ENCODE measurements around the gene IPCEF1. TPM values are rescaled to one million over a fixed set of nuclear protein-coding genes. Genes with fewer than 3 reads are reported as not detected.

The IPCEF1 gene
- total RNA-seq, 1 experiment from 2014 or later: 0.28 TPM

DNA sequence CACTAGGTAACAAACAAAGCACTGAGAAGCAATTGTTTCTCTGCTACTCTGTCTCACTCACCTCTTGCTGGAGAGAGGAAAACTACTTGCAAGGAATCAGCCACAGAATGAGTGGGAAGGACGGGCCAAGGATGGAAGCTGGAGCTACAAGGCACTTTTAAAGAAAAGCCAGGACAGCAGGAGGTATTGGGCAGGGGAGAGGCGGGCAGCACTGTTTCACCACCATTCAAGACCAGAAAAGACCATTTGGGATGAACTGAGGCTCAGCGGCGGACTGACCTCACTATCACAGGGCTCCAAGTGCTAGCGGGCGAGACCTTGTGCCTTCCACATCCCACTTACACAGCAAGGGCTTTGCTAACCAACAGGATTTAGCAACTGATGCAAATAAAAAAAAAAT, 137.4 kb downstream of the IPCEF1 start:
- H3K27me3 ChIP-seq (ENCODE audit: control insufficient read depth, insufficient read depth, low read length): peaks cover 5% of the 10 kb centered on the region; the same call in 1 of the 2 replicates
- ATAC-seq: no peak
- BruUV-seq (replicated peaks): no TSS peak
- intact Hi-C loops (cut with micrococcal nuclease; ENCODE audit: unreplicated experiment): no loop called here
- H3K4me3 ChIP-seq (ENCODE audit: low read depth in 2 of 2, low read length in 2 of 2): no peak overlapping the region
- no peaks in the 10 kb centered on the region for H3K4me1 ChIP-seq (ENCODE audit: control insufficient read depth, insufficient read depth, low read length)
- H3K36me3 ChIP-seq (ENCODE audit: control insufficient read depth, insufficient read depth, low read length): no peaks in the 10 kb centered on the region
- H3K27ac ChIP-seq (ENCODE audit: low read length): no peak overlapping the region
- TF ChIP-seq, protein P1, sequence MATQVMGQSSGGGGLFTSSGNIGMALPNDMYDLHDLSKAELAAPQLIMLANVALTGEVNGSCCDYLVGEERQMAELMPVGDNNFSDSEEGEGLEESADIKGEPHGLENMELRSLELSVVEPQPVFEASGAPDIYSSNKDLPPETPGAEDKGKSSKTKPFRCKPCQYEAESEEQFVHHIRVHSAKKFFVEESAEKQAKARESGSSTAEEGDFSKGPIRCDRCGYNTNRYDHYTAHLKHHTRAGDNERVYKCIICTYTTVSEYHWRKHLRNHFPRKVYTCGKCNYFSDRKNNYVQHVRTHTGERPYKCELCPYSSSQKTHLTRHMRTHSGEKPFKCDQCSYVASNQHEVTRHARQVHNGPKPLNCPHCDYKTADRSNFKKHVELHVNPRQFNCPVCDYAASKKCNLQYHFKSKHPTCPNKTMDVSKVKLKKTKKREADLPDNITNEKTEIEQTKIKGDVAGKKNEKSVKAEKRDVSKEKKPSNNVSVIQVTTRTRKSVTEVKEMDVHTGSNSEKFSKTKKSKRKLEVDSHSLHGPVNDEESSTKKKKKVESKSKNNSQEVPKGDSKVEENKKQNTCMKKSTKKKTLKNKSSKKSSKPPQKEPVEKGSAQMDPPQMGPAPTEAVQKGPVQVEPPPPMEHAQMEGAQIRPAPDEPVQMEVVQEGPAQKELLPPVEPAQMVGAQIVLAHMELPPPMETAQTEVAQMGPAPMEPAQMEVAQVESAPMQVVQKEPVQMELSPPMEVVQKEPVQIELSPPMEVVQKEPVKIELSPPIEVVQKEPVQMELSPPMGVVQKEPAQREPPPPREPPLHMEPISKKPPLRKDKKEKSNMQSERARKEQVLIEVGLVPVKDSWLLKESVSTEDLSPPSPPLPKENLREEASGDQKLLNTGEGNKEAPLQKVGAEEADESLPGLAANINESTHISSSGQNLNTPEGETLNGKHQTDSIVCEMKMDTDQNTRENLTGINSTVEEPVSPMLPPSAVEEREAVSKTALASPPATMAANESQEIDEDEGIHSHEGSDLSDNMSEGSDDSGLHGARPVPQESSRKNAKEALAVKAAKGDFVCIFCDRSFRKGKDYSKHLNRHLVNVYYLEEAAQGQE (IDR thresholded peaks at IDR 0.05; ENCODE audit: insufficient read depth in 1 of 2, low read depth in 2 of 2, low read length in 1 of 2): no peak
- no peak for TF ChIP-seq SIN3A (IDR thresholded peaks at IDR 0.05; ENCODE audit: borderline replicate concordance, insufficient read depth, low read depth, low read length)
- TF ChIP-seq POLR2AphosphoS5 (IDR thresholded peaks at IDR 0.05; ENCODE audit: low read depth, low read length): no peak
- no peak for TF ChIP-seq TCF7L2 (IDR thresholded peaks at IDR 0.05; ENCODE audit: low read depth, low read length)
- TF ChIP-seq, protein P2, sequence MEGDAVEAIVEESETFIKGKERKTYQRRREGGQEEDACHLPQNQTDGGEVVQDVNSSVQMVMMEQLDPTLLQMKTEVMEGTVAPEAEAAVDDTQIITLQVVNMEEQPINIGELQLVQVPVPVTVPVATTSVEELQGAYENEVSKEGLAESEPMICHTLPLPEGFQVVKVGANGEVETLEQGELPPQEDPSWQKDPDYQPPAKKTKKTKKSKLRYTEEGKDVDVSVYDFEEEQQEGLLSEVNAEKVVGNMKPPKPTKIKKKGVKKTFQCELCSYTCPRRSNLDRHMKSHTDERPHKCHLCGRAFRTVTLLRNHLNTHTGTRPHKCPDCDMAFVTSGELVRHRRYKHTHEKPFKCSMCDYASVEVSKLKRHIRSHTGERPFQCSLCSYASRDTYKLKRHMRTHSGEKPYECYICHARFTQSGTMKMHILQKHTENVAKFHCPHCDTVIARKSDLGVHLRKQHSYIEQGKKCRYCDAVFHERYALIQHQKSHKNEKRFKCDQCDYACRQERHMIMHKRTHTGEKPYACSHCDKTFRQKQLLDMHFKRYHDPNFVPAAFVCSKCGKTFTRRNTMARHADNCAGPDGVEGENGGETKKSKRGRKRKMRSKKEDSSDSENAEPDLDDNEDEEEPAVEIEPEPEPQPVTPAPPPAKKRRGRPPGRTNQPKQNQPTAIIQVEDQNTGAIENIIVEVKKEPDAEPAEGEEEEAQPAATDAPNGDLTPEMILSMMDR (IDR thresholded peaks at IDR 0.05): no peak
- DNase-seq (ENCODE audit: low read depth, low spot score): no peak
- ChIA-PET POLR2A (no interaction called here), CTCF (no interaction called here)
- in situ Hi-C loops (cut with HindIII; ENCODE audit: low pct_unique_long_range_greater_than_20kb, low sequenced_read_pairs): no loop called here
- no peaks in the 10 kb centered on the region for H3K9me3 ChIP-seq (ENCODE audit: control insufficient read depth, insufficient read depth, low read depth, low read length)

DNA sequence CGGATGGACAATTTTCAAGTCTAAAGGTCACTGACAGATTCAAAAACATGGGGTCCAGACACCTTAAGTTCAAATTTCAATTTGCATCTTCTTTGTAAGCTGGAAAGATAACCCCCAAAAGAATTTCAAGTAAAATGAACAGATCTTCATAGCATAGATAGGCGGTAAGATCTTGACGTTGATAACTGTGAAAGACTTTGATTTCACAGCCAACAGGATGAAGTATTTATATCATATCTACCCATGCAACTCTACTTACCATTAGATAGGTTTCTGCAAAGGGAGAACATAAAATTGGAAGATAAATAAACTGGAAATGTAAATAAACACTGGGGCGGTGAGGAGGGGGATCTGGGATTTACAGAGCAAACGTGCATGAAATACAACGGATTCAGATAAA, 137.8 kb downstream of the IPCEF1 start:
- Histone ChIP-seq H3K4me3 (ENCODE audit: low read depth in 2 of 2, low read length in 2 of 2) (no peak overlapping the region), H3K27me3 (ENCODE audit: control insufficient read depth, insufficient read depth, low read length) (peaks cover 5% of the 10 kb centered on the region; the same call in 1 of the 2 replicates), H3K36me3 (ENCODE audit: control insufficient read depth, insufficient read depth, low read length) (no peaks in the 10 kb centered on the region), H3K9me3 (ENCODE audit: control insufficient read depth, insufficient read depth, low read depth, low read length) (no peaks in the 10 kb centered on the region), H3K27ac (ENCODE audit: low read length) (no peak overlapping the region), H3K4me1 (ENCODE audit: control insufficient read depth, insufficient read depth, low read length) (no peaks in the 10 kb centered on the region)
- in situ Hi-C loops (cut with HindIII; ENCODE audit: low pct_unique_long_range_greater_than_20kb, low sequenced_read_pairs) (no loop called here), intact Hi-C loops (cut with micrococcal nuclease; ENCODE audit: unreplicated experiment) (no loop called here)
- DNase-seq (ENCODE audit: low read depth, low spot score) (no peak), ATAC-seq (no peak)
- CTCF ChIA-PET: no interaction called here
- TF ChIP-seq POLR2AphosphoS5 (IDR thresholded peaks at IDR 0.05; ENCODE audit: low read depth, low read length) (no peak), TCF7L2 (IDR thresholded peaks at IDR 0.05; ENCODE audit: low read depth, low read length) (no peak), SIN3A (IDR thresholded peaks at IDR 0.05; ENCODE audit: borderline replicate concordance, insufficient read depth, low read depth, low read length) (no peak)
- TF ChIP-seq, protein P2 (IDR thresholded peaks at IDR 0.05): no peak
- TF ChIP-seq, protein P1 (IDR thresholded peaks at IDR 0.05; ENCODE audit: insufficient read depth in 1 of 2, low read depth in 2 of 2, low read length in 1 of 2): no peak
- POLR2A ChIA-PET: no interaction called here
- BruUV-seq (replicated peaks): no TSS peak
